Measurements from ENCODE around the gene NLRC3.

The NLRC3 gene

DNA sequence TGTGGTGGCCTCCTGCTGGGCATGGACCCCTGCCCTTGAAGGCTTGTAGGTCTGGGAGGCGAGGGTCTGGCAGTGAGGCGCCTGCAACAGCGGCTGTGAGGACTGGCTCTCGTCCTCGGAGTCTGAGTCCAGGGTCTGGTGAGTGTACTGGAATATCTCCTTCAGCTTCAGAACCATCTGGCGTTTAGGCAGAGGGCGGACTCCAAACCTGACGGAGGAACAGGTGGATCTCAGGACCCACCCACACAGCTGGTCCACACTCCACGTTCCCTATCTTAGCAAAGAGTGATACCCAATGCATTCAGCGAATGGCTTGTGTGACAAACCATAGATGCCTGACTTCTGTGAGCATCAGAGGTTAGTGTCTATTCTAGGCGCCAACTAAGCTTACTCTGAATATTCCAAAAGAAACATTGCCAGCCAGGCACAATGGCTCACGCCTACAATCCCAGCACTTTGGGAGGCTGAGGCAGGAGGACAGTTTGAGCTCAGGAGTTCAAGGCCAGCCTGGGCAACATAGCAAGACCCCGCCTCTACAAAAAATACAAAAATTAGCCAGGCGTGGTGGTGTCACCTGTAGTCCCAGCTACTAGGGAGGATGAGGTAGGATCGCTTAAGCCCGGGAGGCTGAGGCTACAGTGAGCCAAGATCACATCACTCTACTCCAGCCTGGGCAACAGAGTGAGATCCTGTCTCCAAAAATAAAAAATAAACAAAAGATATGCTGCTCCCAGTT, 6.3 kb upstream of the NLRC3 start:
- no peak overlapping the region for H3K9ac ChIP-seq (ENCODE audit: low read length)
- no peaks in the 10 kb centered on the region for H3K9me3 ChIP-seq (ENCODE audit: insufficient read depth, low read length)
- TF ChIP-seq EZH2phosphoT487 (conservative IDR thresholded peaks at IDR 0.05; ENCODE audit: low read length) (no peak), CTCF (IDR thresholded peaks at IDR 0.05; ENCODE audit: insufficient read depth, low read length, poor library complexity, severe bottlenecking) (no peak)
- no peak overlapping the region for H3K27ac ChIP-seq (ENCODE audit: low read depth, low read length)
- no peak overlapping the region for H3K4me2 ChIP-seq (ENCODE audit: low read depth, low read length, poor library complexity, severe bottlenecking)
- H3K9me2 ChIP-seq (replicated peaks; ENCODE audit: insufficient read depth, low read length): no peaks in the 10 kb centered on the region
- no peak overlapping the region for H3K4me3 ChIP-seq (ENCODE audit: insufficient read depth, low read length, poor library complexity, severe bottlenecking)
- H3K79me2 ChIP-seq (ENCODE audit: insufficient read depth, low read length): 0 out of 2 replicates have a peak, but pooled peaks cover 10% of the 10 kb centered on the region
- no peaks in the 10 kb centered on the region for H3K36me3 ChIP-seq (ENCODE audit: low read length)
- no peaks in the 10 kb centered on the region for H3K27me3 ChIP-seq (ENCODE audit: low read length)
- H3F3A ChIP-seq (ENCODE audit: insufficient read depth): peaks cover 43% of the 10 kb centered on the region
- H4K20me1 ChIP-seq (ENCODE audit: low read depth, low read length): no peaks in the 10 kb centered on the region
- no peak overlapping the region for H2AFZ ChIP-seq (ENCODE audit: low read depth, low read length, severe bottlenecking)

GRCh38 chr16:3582276-3583165, 5.3 kb upstream of the NLRC3 start:
- H3K79me2 ChIP-seq (ENCODE audit: insufficient read depth, low read length): peaks cover 11% of the 10 kb centered on the region; the same call in 1 of the 2 replicates
- no peak overlapping the region for H3K4me2 ChIP-seq (ENCODE audit: low read depth, low read length, poor library complexity, severe bottlenecking)
- no peaks in the 10 kb centered on the region for H3K9me2 ChIP-seq (replicated peaks; ENCODE audit: insufficient read depth, low read length)
- no peaks in the 10 kb centered on the region for H3K27me3 ChIP-seq (ENCODE audit: low read length)
- no peaks in the 10 kb centered on the region for H3K36me3 ChIP-seq (ENCODE audit: low read length)
- H3F3A ChIP-seq (ENCODE audit: insufficient read depth): peaks cover 41% of the 10 kb centered on the region
- H3K27ac ChIP-seq (ENCODE audit: low read depth, low read length): no peak overlapping the region
- no peaks in the 10 kb centered on the region for H3K9me3 ChIP-seq (ENCODE audit: insufficient read depth, low read length)
- no peak overlapping the region for H2AFZ ChIP-seq (ENCODE audit: low read depth, low read length, severe bottlenecking)
- no peak overlapping the region for H3K9ac ChIP-seq (ENCODE audit: low read length)
- H3K4me3 ChIP-seq (ENCODE audit: insufficient read depth, low read length, poor library complexity, severe bottlenecking): no peak overlapping the region
- TF ChIP-seq CTCF (IDR thresholded peaks at IDR 0.05; ENCODE audit: insufficient read depth, low read length, poor library complexity, severe bottlenecking) (no peak), EZH2phosphoT487 (conservative IDR thresholded peaks at IDR 0.05; ENCODE audit: low read length) (no peak)
- no peaks in the 10 kb centered on the region for H4K20me1 ChIP-seq (ENCODE audit: low read depth, low read length)

- H3K4me2 ChIP-seq (ENCODE audit: low read depth, low read length, poor library complexity, severe bottlenecking): no peak overlapping the region
- TF ChIP-seq CTCF (IDR thresholded peaks at IDR 0.05; ENCODE audit: insufficient read depth, low read length, poor library complexity, severe bottlenecking) (no peak), EZH2phosphoT487 (conservative IDR thresholded peaks at IDR 0.05; ENCODE audit: low read length) (no peak)
- no peak overlapping the region for H3K9ac ChIP-seq (ENCODE audit: low read length)
- H3K27ac ChIP-seq (ENCODE audit: low read depth, low read length): peak overlapping the region; percentile 97
- no peaks in the 10 kb centered on the region for H3K27me3 ChIP-seq (ENCODE audit: low read length)
- H3K36me3 ChIP-seq (ENCODE audit: low read length): no peaks in the 10 kb centered on the region
- no peaks in the 10 kb centered on the region for H3K9me2 ChIP-seq (replicated peaks; ENCODE audit: insufficient read depth, low read length)
- H3K9me3 ChIP-seq (ENCODE audit: insufficient read depth, low read length): no peaks in the 10 kb centered on the region
- H3K79me2 ChIP-seq (ENCODE audit: insufficient read depth, low read length): peaks cover 22% of the 10 kb centered on the region
- no peak overlapping the region for H2AFZ ChIP-seq (ENCODE audit: low read depth, low read length, severe bottlenecking)
- H3F3A ChIP-seq (ENCODE audit: insufficient read depth): peaks cover 39% of the 10 kb centered on the region
- H4K20me1 ChIP-seq (ENCODE audit: low read depth, low read length): no peaks in the 10 kb centered on the region
- no peak overlapping the region for H3K4me3 ChIP-seq (ENCODE audit: insufficient read depth, low read length, poor library complexity, severe bottlenecking)
Observed at GRCh38 chr16:3581392-3581791, 4.2 kb upstream of the NLRC3 start.
